Measurements from ENCODE around the gene SRRD.

The SRRD gene

DNA sequence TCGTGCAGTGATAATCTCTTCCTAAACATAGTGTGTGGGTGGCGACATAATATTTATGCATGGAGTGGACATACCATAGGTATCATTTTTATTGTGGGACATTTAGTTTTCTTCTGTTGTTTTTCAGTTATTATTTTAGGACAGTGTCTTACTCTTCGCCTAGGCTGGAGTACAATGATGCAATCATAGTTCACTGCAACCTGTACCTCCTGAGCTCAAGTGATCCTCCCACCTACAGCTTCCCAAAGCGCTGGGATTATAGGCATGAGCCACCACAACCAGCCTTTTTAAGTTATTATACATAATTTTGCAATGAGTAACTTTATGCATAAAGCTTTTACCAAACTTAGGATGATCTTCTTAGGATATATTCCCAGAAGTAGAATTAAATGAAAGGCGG, 2.7 kb downstream of the SRRD start:
- no peak for DNase-seq (ENCODE audit: insufficient read length)
- FAIRE-seq: no peak
- TF ChIP-seq POLR2AphosphoS5 (IDR thresholded peaks at IDR 0.05; ENCODE audit: low read depth, low read length) (no peak), POLR2A (IDR thresholded peaks at IDR 0.05; ENCODE audit: low read depth, low read length) (no peak), TAF1 (IDR thresholded peaks at IDR 0.05; ENCODE audit: borderline replicate concordance, low read depth, low read length) (no peak)

DNA sequence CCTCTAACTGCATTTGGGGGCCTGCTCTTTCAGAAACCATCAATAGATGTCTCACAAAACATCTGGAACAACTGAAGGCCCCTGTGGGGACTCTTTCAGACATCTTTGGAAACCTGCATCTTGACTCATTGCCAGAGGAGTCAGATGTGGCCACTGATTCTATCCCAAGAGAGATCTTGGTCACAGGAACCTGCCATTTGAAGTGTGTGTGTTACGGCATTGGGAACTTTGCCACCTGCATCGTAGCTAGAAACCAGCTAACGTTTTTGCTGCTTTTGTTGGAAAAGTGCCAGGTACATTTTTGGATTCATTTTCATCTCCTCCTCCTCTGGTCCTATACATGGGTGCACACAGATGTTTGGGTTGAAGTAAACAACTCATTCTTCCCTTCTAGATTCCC, 4.3 kb downstream of the SRRD start:
- no peak for DNase-seq (ENCODE audit: insufficient read length)
- TF ChIP-seq POLR2A (IDR thresholded peaks at IDR 0.05; ENCODE audit: low read depth, low read length): no peak
- no peak for TF ChIP-seq TAF1 (IDR thresholded peaks at IDR 0.05; ENCODE audit: borderline replicate concordance, low read depth, low read length)
- TF ChIP-seq POLR2AphosphoS5 (IDR thresholded peaks at IDR 0.05; ENCODE audit: low read depth, low read length): no peak
- no peak for FAIRE-seq

DNA sequence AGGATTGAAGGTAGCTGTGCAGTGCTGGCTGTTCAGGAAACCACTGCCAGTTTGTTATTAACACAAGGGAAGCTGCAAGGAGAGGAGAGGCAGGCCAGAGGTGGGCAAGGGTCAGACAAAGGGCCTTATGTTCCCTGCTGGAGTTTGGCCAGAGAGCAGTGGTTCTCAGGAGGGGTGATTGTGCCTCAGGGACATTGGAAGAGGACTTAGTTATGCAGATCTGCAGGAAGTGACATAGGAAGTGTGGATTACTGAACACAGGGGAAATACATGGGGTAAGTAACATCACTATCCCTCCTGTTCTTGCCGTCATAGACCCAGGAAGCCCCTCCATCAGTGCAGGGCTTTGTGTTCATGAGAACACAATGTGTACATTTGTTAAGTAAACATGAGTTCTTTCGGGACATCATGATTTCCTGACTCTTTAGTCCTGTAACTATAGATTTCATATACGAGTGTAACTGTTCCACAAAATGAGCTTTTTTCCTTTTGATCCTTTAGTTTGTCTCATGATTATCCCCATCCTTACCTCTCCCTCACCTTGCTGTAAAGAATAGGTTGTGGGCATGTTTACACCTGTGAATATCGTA, 5.9 kb downstream of the SRRD start:
- FAIRE-seq (peak; percentile 46), DNase-seq (ENCODE audit: insufficient read length) (no peak)
- no peak for TF ChIP-seq TAF1 (IDR thresholded peaks at IDR 0.05; ENCODE audit: borderline replicate concordance, low read depth, low read length)
- peak; percentile 14; the same call in 1 of the 2 replicates for TF ChIP-seq POLR2AphosphoS5 (IDR thresholded peaks at IDR 0.05; ENCODE audit: low read depth, low read length)

DNA sequence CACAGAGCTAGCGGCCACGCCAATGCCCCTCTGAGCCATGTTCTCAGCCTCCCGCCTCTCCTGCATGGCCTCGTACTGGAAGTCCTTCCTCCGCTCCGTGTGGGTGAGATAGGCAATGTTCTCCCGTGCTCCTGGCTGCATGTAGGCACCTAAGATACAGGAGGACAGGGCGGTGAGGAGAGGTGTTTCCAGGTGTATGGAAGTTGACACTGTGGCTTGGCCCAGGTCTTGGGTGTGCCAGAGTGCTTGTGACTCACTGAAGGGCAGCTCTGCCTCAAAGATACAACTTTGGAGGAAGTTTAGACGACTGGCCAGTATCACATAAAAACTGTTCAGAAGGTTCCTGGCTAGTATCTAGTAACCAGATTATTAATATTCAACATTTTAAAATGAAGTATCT, 8.5 kb downstream of the SRRD start:
- FAIRE-seq (no peak), DNase-seq (ENCODE audit: insufficient read length) (no peak)
- no peak for TF ChIP-seq POLR2A (IDR thresholded peaks at IDR 0.05; ENCODE audit: low read depth, low read length)

DNA sequence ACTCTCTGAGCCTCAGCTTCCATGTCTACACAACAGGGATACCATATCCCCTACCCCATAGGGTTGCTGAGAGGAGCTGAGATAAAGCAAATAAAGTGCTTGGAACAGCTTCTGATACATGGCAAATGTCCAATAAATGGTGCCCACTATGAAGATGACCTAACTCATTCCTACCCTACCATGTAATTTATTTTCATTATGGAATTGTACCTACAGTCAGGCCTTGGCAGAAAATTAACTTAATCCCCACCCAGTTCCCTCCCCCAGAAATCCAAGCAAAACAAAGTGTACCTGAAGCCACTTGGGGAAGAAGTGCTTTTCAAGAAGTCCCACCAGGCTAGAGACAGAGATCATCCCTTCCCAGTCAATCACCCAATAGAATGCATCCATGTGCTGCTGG, 10.8 kb downstream of the SRRD start:
- no peak for FAIRE-seq
- no peak for TF ChIP-seq TAF1 (IDR thresholded peaks at IDR 0.05; ENCODE audit: borderline replicate concordance, low read depth, low read length)
- 0 out of 2 replicates have a peak, but pooled peaks have one; percentile 24 for TF ChIP-seq POLR2A (IDR thresholded peaks at IDR 0.05; ENCODE audit: low read depth, low read length)
- no peak for TF ChIP-seq POLR2AphosphoS5 (IDR thresholded peaks at IDR 0.05; ENCODE audit: low read depth, low read length)
- no peak for DNase-seq (ENCODE audit: insufficient read length)

DNA sequence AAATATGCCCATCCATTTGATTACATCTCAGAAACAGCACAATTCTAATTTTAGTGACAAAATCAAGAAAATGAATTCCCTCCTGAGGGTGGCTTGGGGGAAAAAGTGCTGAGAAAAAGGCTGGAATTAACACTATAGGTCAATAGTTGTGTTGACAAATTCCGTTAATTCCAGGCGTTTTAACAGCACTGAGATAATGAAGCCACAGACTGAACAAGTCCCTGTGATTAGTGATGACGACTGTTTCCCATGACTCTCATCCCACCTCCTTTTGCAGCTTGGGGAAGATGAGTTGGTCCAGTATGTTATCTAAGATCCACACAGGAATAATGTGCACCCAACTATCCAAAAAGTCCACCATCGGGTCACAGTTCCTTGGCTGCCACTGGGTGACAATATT, 12.8 kb downstream of the SRRD start:
- no peak for DNase-seq (ENCODE audit: insufficient read length)
- FAIRE-seq: no peak
- TF ChIP-seq TAF1 (IDR thresholded peaks at IDR 0.05; ENCODE audit: borderline replicate concordance, low read depth, low read length) (no peak), POLR2AphosphoS5 (IDR thresholded peaks at IDR 0.05; ENCODE audit: low read depth, low read length) (no peak), POLR2A (IDR thresholded peaks at IDR 0.05; ENCODE audit: low read depth, low read length) (no peak)

DNA sequence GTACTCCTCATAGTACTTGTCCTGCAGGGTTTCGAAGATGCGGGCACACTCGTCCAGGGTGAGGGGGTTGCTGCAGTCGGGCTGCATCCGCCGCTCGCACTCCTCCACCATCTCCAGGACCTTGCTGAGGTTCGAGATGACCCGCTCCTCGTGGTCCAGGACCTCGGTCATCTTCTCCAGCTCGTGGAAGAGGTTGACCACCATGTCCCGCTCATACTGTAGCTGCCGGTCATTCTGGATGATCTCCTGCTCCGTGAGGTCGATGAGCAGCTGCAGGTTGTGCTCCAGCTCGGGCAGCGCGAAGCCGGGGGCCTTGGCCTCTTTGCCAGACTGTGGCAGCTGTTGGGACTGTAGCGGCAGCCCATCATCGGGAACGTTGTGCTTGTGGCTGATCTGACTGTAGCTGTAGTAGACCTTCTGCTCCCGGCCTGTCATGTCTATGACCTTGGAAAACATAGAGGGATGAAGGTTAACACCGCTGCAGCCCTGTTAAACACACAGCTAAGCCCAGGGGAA, 15.6 kb downstream of the SRRD start:
- TF ChIP-seq TAF1 (IDR thresholded peaks at IDR 0.05; ENCODE audit: borderline replicate concordance, low read depth, low read length) (no peak), POLR2AphosphoS5 (IDR thresholded peaks at IDR 0.05; ENCODE audit: low read depth, low read length) (no peak), POLR2A (IDR thresholded peaks at IDR 0.05; ENCODE audit: low read depth, low read length) (no peak)
- no peak for FAIRE-seq

DNA sequence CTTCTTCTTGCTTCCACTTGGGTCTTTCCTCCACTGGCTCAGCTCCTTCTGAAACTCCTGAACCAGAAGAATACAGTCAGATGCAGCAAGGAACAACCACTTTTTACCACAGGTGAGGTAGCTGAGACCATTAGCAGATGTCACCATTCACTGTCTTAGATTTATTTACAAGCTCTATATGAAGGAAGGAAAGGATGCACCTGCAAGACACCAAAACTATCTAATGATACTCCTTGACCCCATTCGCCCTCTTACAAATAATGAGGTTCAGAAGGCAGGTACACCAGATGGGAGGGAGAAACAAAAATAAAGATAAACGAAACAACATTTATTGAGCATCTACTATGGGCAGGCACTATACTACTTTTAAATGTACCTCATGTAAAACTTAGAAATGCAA, 18.3 kb downstream of the SRRD start:
- DNase-seq (ENCODE audit: insufficient read length): no peak
- TF ChIP-seq TAF1 (IDR thresholded peaks at IDR 0.05; ENCODE audit: borderline replicate concordance, low read depth, low read length): no peak
- no peak for TF ChIP-seq POLR2AphosphoS5 (IDR thresholded peaks at IDR 0.05; ENCODE audit: low read depth, low read length)
- TF ChIP-seq POLR2A (IDR thresholded peaks at IDR 0.05; ENCODE audit: low read depth, low read length): no peak
- no peak for FAIRE-seq

More for the DNA sequence above, 15.6 kb downstream of the SRRD start:
- DNase-seq (ENCODE audit: insufficient read length): no peak

DNA sequence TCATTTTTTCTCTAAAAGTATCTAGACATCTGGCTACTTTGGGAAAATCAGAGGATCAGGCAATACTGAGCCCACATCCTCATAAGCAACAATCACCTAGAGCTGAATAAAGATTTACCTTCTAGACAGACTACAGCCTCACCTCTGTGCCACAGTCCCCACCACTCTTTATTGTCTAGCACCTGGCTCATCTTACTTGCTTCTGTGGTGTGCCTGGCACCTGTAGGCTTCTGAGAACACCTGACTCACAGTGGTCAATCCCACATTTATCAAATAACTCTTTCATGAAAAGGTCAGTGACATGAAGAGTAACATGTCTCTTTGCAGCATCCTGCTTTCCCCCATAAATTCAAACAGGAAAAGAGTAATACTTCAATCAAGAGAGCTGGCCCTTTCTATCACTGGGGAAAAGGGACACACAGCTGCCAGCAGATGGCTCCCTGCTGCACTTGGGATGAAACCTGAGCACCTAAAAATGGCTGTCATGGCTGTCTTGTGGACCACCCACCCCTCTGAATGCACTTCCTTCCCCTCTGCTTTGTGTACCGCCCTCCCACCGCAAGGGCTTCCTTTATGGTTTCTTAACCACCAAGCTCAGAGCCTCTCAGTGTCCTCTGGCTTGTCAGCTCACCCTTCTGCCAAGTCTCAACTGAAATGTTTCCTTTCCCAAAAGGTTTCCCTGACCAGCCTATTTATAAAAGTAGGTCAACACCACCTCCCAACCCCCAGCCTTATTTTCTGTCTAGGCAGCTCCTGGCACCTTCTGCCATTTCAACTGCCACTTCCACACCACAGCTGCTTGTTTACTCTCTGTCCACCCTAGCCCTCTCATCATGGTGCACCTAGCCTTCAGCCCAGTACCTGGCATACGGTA, 19.2 kb downstream of the SRRD start:
- TF ChIP-seq POLR2AphosphoS5 (IDR thresholded peaks at IDR 0.05; ENCODE audit: low read depth, low read length) (0 out of 2 replicates have a peak, but pooled peaks have one; percentile 6), POLR2A (IDR thresholded peaks at IDR 0.05; ENCODE audit: low read depth, low read length) (no peak)
- FAIRE-seq (peak; percentile 79), DNase-seq (ENCODE audit: insufficient read length) (peak; percentile 31)

DNA sequence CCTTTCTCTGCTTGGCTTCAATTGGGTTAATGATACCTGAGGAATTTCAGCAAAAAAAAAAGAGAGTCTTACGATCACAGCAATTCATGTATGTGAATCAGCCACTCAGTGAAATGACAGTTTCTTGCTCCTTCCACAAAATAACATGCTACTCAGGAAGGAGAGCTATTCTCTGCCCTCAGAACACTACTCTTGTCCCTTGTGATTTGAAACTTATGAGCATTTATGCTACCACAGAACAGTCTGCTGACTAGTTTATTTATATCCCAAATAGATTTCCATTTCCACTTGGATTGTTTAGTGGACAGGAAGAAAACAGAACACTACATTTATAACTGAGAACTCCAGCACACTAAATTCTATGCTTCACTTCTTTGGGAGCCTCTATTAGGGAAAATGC, 20.1 kb downstream of the SRRD start:
- FAIRE-seq: no peak
- no peak for DNase-seq (ENCODE audit: insufficient read length)

DNA sequence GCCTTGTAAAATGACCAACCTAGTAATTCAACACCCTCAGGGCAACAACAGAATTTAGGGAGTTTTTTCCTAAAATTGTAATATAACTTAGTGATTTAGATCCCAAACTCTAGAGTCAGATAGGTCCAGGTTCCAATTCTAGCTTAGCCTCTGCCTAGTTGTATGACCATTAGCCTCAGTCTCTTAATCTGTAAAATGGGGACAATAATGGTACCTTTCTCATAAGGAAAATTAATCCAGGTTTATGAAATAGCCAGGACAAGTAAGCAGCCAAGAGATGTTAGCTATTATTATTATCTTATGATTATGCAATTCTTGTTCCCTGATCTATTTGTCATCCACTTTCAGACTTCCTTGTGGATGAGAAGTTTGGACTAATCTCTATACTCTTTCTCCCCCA, 24.5 kb downstream of the SRRD start:
- no peak for TF ChIP-seq POLR2A (IDR thresholded peaks at IDR 0.05; ENCODE audit: low read depth, low read length)
- TF ChIP-seq TAF1 (IDR thresholded peaks at IDR 0.05; ENCODE audit: borderline replicate concordance, low read depth, low read length): no peak
- TF ChIP-seq POLR2AphosphoS5 (IDR thresholded peaks at IDR 0.05; ENCODE audit: low read depth, low read length): no peak
- no peak for FAIRE-seq
- DNase-seq (ENCODE audit: insufficient read length): no peak

More for the DNA sequence above, 20.1 kb downstream of the SRRD start:
- TF ChIP-seq TAF1 (IDR thresholded peaks at IDR 0.05; ENCODE audit: borderline replicate concordance, low read depth, low read length): no peak
- no peak for TF ChIP-seq POLR2AphosphoS5 (IDR thresholded peaks at IDR 0.05; ENCODE audit: low read depth, low read length)
- TF ChIP-seq POLR2A (IDR thresholded peaks at IDR 0.05; ENCODE audit: low read depth, low read length): no peak
